ENCODE data around the gene SMIM44. TPM values are rescaled to one million over a fixed set of nuclear protein-coding genes. Genes with fewer than 3 reads are reported as not detected.
A peak's percentile ranks its signal among the peaks of the same experiment; 100 is the strongest.

The SMIM44 gene
- polyA plus RNA-seq, 6 donors from 2014 or later = not detected

- DNase-seq (no peak), ATAC-seq (ENCODE audit: low read depth in 2 of 2) (no peak)
- Mint-ChIP-seq H3K9me3 (peaks cover 0 to 5% (median 0%) of the 10 kb centered on the region in 7 donors), H3K4me1 (peaks cover 22 to 24% (median 22%) of the 10 kb centered on the region in 3 donors), H3K36me3 (peaks cover 0 to 9% of the 10 kb centered on the region in 2 donors), H3K27ac (peak overlapping the region in 1 of 6 donors; percentile 44), H3K4me3 (no peak overlapping the region), H3K27me3 (peaks cover 0 to 10% (median 9%) of the 10 kb centered on the region in 3 donors)
These were observed 6.4 kb downstream of the SMIM44 start for GRCh38 chr19:3476830-3477229.

DNA sequence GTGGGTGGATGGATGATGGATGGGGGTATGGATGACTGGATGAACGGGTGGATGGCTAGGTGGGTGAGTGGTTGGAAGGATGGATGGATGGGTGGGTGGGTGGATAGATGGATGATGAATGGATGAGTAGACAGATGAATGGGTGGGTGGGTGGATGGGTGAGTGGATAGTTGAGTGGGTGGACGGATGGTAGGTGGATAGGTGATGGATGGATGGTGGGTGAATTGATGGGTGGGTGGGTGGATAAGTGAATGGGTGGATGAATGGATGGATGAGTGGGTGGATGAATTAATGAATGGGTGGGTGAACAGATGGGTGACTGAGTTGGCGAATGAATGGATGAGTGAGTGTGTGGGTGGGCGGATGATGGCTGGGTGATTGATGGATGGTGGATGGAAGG is 7.8 kb downstream of the SMIM44 start:
- Mint-ChIP-seq H3K36me3 (peaks cover 0 to 9% of the 10 kb centered on the region in 2 donors), H3K9me3 (peaks cover 0 to 5% (median 0%) of the 10 kb centered on the region in 7 donors), H3K4me3 (no peak overlapping the region), H3K27me3 (peaks cover 0 to 10% (median 9%) of the 10 kb centered on the region in 3 donors), H3K27ac (no peak overlapping the region), H3K4me1 (peaks cover 21 to 22% (median 22%) of the 10 kb centered on the region in 3 donors)
- no peak for ATAC-seq (ENCODE audit: low read depth in 2 of 2)
- DNase-seq = no peak

DNA sequence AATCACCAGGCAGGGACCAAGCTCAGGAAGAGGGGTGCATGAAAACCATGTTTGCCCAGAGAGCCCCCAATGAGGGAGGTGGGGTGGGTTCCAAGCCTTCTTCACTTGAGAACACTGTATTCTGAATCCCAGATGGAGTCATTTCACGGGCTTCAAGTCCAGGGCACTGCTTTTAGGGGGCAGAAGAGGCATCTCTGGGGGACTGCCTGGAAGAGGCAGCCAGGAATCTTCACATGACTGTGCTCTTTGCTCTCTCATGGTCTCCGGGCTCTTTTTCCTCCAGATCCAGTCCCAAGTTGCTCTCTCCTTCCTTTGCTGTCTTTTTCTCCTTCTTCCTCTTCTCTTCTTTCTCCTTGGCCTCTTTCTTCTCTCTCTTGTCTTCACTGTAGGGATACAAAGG is 8.6 kb downstream of the SMIM44 start:
- ATAC-seq (ENCODE audit: low read depth in 2 of 2) (no peak), DNase-seq (no peak)
- Mint-ChIP-seq H3K27me3 (peaks cover 0 to 9% (median 9%) of the 10 kb centered on the region in 3 donors), H3K27ac (no peak overlapping the region), H3K36me3 (peaks cover 0 to 8% of the 10 kb centered on the region in 2 donors), H3K4me3 (no peak overlapping the region), H3K9me3 (peaks cover 0 to 5% (median 0%) of the 10 kb centered on the region in 7 donors), H3K4me1 (peaks cover 18 to 20% (median 19%) of the 10 kb centered on the region in 3 donors)

- H3K27me3 Mint-ChIP-seq = peaks cover 0 to 9% (median 3%) of the 10 kb centered on the region in 3 donors
- peaks cover 0 to under 1% (median 0%) of the 10 kb centered on the region in 7 donors for H3K9me3 Mint-ChIP-seq
- peaks cover 0 to 2% of the 10 kb centered on the region in 2 donors for H3K36me3 Mint-ChIP-seq
These were observed 9.2 kb downstream of the SMIM44 start for GRCh38 chr19:3474010-3474409.

GRCh38 chr19:3471954-3472655 is 11.1 kb downstream of the SMIM44 start:
- DNase-seq (no peak), ATAC-seq (ENCODE audit: low read depth in 2 of 2) (peak; percentile 43 to 55)
- peak overlapping the region in 1 of 6 donors; percentile 67 for H3K27ac Mint-ChIP-seq
- H3K4me1 Mint-ChIP-seq = peaks cover 0 to 4% (median 3%) of the 10 kb centered on the region in 3 donors
- no peaks in the 10 kb centered on the region for H3K36me3 Mint-ChIP-seq
- peaks cover 0 to 3% (median 0%) of the 10 kb centered on the region in 7 donors for H3K9me3 Mint-ChIP-seq
- H3K4me3 Mint-ChIP-seq = no peak overlapping the region
- no peaks in the 10 kb centered on the region for H3K27me3 Mint-ChIP-seq

More at GRCh38 chr19:3474010-3474409, 9.2 kb downstream of the SMIM44 start:
- DNase-seq (no peak), ATAC-seq (ENCODE audit: low read depth in 2 of 2) (no peak)
- Mint-ChIP-seq H3K27ac (no peak overlapping the region), H3K4me1 (peaks cover 12 to 13% (median 13%) of the 10 kb centered on the region in 3 donors), H3K4me3 (no peak overlapping the region)

DNA sequence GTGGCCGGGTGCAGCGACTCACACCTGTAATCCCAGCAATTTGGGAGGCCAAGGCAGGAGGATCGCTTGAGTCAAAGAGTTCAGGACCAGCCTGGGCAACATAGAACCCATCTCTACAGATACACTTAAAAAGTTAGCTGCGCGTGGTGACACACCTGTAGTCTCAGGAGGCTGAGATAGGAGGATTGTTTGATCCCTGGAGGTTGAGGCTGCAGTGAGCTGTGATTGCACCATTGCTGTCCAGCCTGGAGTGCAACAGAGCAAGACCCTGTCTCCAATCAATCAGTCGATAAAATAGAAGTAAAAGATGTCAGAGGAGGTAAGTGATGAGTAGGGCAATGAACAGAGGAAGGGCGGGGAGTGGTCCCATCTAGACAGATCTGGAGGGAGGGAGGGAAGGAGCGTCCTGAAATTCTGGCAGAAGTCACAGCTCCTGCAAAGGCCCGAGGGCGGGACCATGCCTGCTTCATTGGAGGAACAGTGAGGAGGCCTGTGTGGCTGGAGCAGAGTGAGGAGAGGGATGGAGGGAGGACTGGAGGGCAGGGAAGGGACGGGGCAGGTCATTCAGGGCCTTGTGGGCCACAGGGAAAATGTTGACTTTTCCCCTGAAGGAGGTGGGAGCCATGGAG is 12.6 kb downstream of the SMIM44 start:
- Mint-ChIP-seq H3K9me3 (peaks cover 0 to 3% (median 0%) of the 10 kb centered on the region in 7 donors), H3K4me1 (peaks cover 0 to 8% (median 3%) of the 10 kb centered on the region in 3 donors), H3K27me3 (no peaks in the 10 kb centered on the region), H3K27ac (no peak overlapping the region), H3K36me3 (no peaks in the 10 kb centered on the region), H3K4me3 (no peak overlapping the region)
- ATAC-seq (ENCODE audit: low read depth in 2 of 2) (no peak), DNase-seq (no peak)

DNA sequence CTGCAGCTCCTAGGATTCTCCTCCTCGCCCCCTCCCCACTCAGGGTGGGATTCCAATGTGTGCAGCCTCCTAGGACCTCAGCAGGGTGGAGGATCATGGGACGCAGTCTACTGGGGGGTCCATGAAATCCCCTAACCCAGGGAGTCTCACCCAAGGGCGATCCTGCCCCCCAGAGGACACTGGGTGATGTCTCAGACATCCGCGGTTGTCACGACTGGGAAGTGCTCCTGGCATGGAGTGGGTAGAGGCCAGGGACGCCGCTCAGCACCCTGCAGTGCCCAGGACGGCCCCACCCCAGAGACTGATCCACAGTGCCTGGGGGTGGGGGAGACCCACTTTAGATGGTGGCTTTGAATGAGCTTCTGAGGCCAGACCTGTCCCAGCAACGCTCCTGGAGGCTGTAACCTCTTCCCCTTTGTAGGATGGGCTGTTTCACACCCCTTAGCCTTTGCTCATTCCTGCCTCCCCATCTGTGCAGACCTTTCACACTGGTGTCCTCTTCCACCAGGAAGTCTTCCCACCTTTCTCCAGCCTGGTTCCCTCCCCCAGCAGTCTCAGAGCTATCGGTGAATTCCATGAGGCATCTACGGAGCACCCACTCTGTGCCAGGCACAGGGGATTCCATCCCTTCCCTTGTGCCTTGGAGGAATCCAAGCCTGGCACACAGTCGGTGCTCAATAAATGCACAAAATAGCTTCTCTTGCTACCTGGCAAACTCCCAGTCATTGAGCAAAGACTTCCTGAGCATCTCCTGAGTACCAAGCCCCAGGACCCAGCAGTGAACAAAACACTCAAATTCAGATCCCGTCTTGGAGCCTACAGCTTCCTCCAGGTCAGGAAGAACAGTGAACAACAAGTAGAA is 13.4 kb downstream of the SMIM44 start:
- Mint-ChIP-seq H3K27me3 (no peaks in the 10 kb centered on the region), H3K4me3 (no peak overlapping the region), H3K27ac (peak overlapping the region in 1 of 6 donors; percentile 79), H3K9me3 (peaks cover 0 to 3% (median 0%) of the 10 kb centered on the region in 7 donors), H3K36me3 (no peaks in the 10 kb centered on the region), H3K4me1 (peaks cover 0 to 8% (median 3%) of the 10 kb centered on the region in 3 donors)
- DNase-seq = no peak
- ATAC-seq (ENCODE audit: low read depth in 2 of 2) = no peak

DNA sequence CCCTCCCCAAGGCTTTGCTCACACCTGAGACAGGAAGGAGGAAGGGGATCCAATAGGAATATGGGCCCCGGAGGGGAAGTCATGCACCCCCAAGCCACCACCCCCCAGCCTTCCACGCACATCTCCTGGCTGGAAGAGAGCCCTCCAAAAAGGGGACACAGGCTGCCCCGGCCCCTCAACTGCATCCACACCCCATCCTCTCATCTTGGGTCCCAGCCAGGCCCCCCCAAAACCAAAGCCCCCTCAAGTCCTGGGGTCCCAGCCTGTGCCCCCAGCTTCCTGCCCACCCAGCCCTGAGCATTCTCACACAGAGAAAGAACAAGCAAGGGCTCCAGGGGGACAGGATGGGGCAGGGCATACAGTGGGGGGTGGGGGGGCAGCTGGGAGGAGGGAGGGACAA is 15.0 kb downstream of the SMIM44 start:
- H3K4me3 Mint-ChIP-seq = no peak overlapping the region
- H3K27me3 Mint-ChIP-seq = no peaks in the 10 kb centered on the region
- peaks cover 0 to 8% (median 3%) of the 10 kb centered on the region in 3 donors for H3K4me1 Mint-ChIP-seq
- no peak overlapping the region for H3K27ac Mint-ChIP-seq
- H3K36me3 Mint-ChIP-seq = no peaks in the 10 kb centered on the region
- ATAC-seq (ENCODE audit: low read depth in 2 of 2) = no peak
- no peak for DNase-seq
- H3K9me3 Mint-ChIP-seq = peaks cover 0 to 3% (median 0%) of the 10 kb centered on the region in 7 donors

GRCh38 chr19:3467437-3468198 is 15.6 kb downstream of the SMIM44 start:
- peak overlapping the region in 1 of 6 donors; percentile 78 for H3K27ac Mint-ChIP-seq
- H3K4me1 Mint-ChIP-seq = peaks cover 0 to 8% (median 3%) of the 10 kb centered on the region in 3 donors
- H3K36me3 Mint-ChIP-seq = peaks cover 0 to 5% of the 10 kb centered on the region in 2 donors
- H3K9me3 Mint-ChIP-seq = peaks cover 0 to 3% (median 0%) of the 10 kb centered on the region in 7 donors
- DNase-seq (no peak), ATAC-seq (ENCODE audit: low read depth in 2 of 2) (no peak)
- H3K27me3 Mint-ChIP-seq = no peaks in the 10 kb centered on the region
- H3K4me3 Mint-ChIP-seq = no peak overlapping the region

DNA sequence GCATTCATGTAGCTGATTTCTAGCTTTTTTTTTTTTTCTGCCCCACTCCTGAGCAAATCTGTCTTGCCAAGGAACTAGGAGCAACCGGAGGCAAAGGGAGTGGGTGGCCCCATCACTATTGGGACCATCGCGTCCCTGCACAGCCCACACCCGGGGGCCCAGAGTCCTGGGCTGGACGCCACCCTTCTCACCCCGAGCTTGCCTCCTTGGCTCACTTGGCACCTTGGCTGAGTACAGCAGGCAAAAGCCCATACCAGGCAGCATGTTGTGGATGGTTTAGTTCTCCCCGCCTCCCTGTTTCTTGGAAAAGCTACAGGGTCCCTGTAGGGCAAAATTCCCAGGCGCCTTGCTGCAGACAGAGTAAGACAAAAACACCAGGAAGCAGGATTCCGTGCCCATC is 16.6 kb downstream of the SMIM44 start:
- H3K27ac Mint-ChIP-seq = peak overlapping the region in 1 of 6 donors; percentile 47

GRCh38 chr19:3465552-3465951 is 17.7 kb downstream of the SMIM44 start:
- Mint-ChIP-seq H3K4me3 (no peak overlapping the region), H3K27me3 (no peaks in the 10 kb centered on the region), H3K27ac (no peak overlapping the region), H3K36me3 (peaks cover 0 to 8% of the 10 kb centered on the region in 2 donors), H3K4me1 (peaks cover 0 to 8% (median 3%) of the 10 kb centered on the region in 3 donors), H3K9me3 (peaks cover 0 to 3% (median 0%) of the 10 kb centered on the region in 7 donors)
- DNase-seq (no peak), ATAC-seq (ENCODE audit: low read depth in 2 of 2) (no peak)

More for the DNA sequence above, 16.6 kb downstream of the SMIM44 start:
- no peak for ATAC-seq (ENCODE audit: low read depth in 2 of 2)
- Mint-ChIP-seq H3K36me3 (peaks cover 0 to 8% of the 10 kb centered on the region in 2 donors), H3K4me1 (peaks cover 0 to 8% (median 3%) of the 10 kb centered on the region in 3 donors), H3K27me3 (no peaks in the 10 kb centered on the region), H3K9me3 (peaks cover 0 to 3% (median 0%) of the 10 kb centered on the region in 7 donors), H3K4me3 (no peak overlapping the region)
- DNase-seq = no peak

GRCh38 chr19:3464587-3465235 is 18.5 kb downstream of the SMIM44 start:
- DNase-seq = no peak
- Mint-ChIP-seq H3K4me3 (no peak overlapping the region), H3K27ac (no peak overlapping the region), H3K4me1 (peaks cover 0 to 8% (median 0%) of the 10 kb centered on the region in 3 donors), H3K9me3 (peaks cover 0 to 3% (median 0%) of the 10 kb centered on the region in 7 donors), H3K27me3 (no peaks in the 10 kb centered on the region), H3K36me3 (peaks cover 0 to 8% of the 10 kb centered on the region in 2 donors)
- ATAC-seq (ENCODE audit: low read depth in 2 of 2) = no peak

Measured in naive B cell (primary cell).